HEK293 (cell line): ENCODE results near the gene SLC4A11.

Experiments
- CTCF ChIA-PET: fragments of 350-600 bp; formaldehyde crosslinking; extraction: SDS; loops from one replicate; lab custom pipeline; 2021; ENCODE audit warnings: antibody characterized with exemption; lab: Yijun Ruan, JAX
- POLR2A ChIA-PET: fragments of 300-600 bp; formaldehyde crosslinking; extraction: SDS; loops from one replicate; lab custom pipeline; 2020; ENCODE audit warnings: antibody characterized with exemption, inconsistent platforms; lab: Yijun Ruan, JAX
- H3K27ac ChIP-seq: fragments of 200-500 bp; sonication (Bioruptor generic); 2 replicates; pipeline ENCODE4 v1.5.1; 2014; ENCODE audit warnings: low read depth, low read length, control low read depth, inconsistent platforms; ENCODE audit errors: extremely low read depth
- H3K36me3 ChIP-seq, 2 experiments: fragments of 200-500 bp in 1 of 2; sonication (Bioruptor generic) in 1 of 2; 1 replicate in 1 of 2; 2 replicates in 1 of 2; pipeline ENCODE4 v1.5.1; 2014 to 2017; ENCODE audit warnings: inconsistent platforms in 2 of 2, low read length in 2 of 2; ENCODE audit not compliant: control insufficient read depth in 2 of 2, insufficient read depth in 1 of 2
- H3K4me1 ChIP-seq: fragments of 200-500 bp; sonication (Bioruptor generic); 2 replicates; pipeline ENCODE4 v1.5.1; 2014; ENCODE audit warnings: mild to moderate bottlenecking, low read length, inconsistent platforms; ENCODE audit not compliant: control insufficient read depth, insufficient read depth
- H3K4me3 ChIP-seq: 2 replicates; pipeline ENCODE4 v1.5.1; 2011; ENCODE audit warnings: low read depth, mild to moderate bottlenecking, control low read depth, low read length, moderate library complexity
- H3K9me3 ChIP-seq: fragments of 200-500 bp; sonication (Bioruptor generic); 2 replicates; pipeline ENCODE4 v1.5.1; 2014; ENCODE audit warnings: low read depth, low read length, inconsistent platforms; ENCODE audit not compliant: control insufficient read depth, insufficient read depth
- ELK4 ChIP-seq: IDR thresholded peaks from 2 replicates; pipeline ENCODE4 v1.6.1; 2011; ENCODE audit warnings: mild to moderate bottlenecking, low read depth, low read length, borderline replicate concordance
- GFI1B ChIP-seq: fragments of 450-650 bp; formaldehyde crosslinking; IDR thresholded peaks from 2 replicates; pipeline ENCODE4 v1.5.1; 2016; ENCODE audit warnings: missing biosample characterization, missing genetic modification characterization
- KLF9 ChIP-seq: fragments of 450-650 bp; formaldehyde crosslinking; IDR thresholded peaks from 2 replicates; pipeline ENCODE4 v1.5.1; 2016; ENCODE audit warnings: missing biosample characterization, missing genetic modification characterization, low read depth
- PRDM10 ChIP-seq: fragments of 450-650 bp; formaldehyde crosslinking; IDR thresholded peaks from 2 replicates; pipeline ENCODE4 v1.5.1; 2016; ENCODE audit warnings: missing biosample characterization, missing genetic modification characterization
- SP7 ChIP-seq: fragments of 450-650 bp; formaldehyde crosslinking; IDR thresholded peaks from 2 replicates; pipeline ENCODE4 v1.5.1; 2016; ENCODE audit warnings: missing biosample characterization, missing genetic modification characterization
- ZNF146 ChIP-seq: fragments of 450-650 bp; formaldehyde crosslinking; IDR thresholded peaks from 2 replicates; pipeline ENCODE4 v1.5.1; 2016; ENCODE audit warnings: missing biosample characterization, missing genetic modification characterization
- ZNF701 ChIP-seq: fragments of 450-650 bp; formaldehyde crosslinking; IDR thresholded peaks from 2 replicates; pipeline ENCODE4 v1.5.1; 2016; ENCODE audit warnings: missing biosample characterization, missing genetic modification characterization
- ZNF747 ChIP-seq: fragments of 450-650 bp; formaldehyde crosslinking; IDR thresholded peaks from 2 replicates; pipeline ENCODE4 v1.5.1; 2016; ENCODE audit warnings: missing biosample characterization, missing genetic modification characterization
- TF ChIP-seq, protein P1 (sequence below): fragments of 450-650 bp; formaldehyde crosslinking; IDR thresholded peaks from 2 replicates; pipeline ENCODE4 v1.5.1; 2017; ENCODE audit warnings: missing biosample characterization, missing genetic modification characterization
- TF ChIP-seq, protein P2 (sequence below): fragments of 450-650 bp; formaldehyde crosslinking; IDR thresholded peaks from 2 replicates; pipeline ENCODE4 v1.5.1; 2016; ENCODE audit warnings: missing biosample characterization, missing genetic modification characterization, borderline replicate concordance

Gene SLC4A11

GRCh38 chr20:3199976-3200755 is 38.8 kb downstream of the SLC4A11 start:
- ChIA-PET CTCF (interaction anchor here (0.7 to 1.0 kb wide), 4 partner anchors 14 to 161 kb away, joined by 3 to 6 read pairs (median 4); no protein-coding TSS in a partner anchor), POLR2A (interaction anchor here (1.6 kb wide), 1 partner anchor 15 kb away, joined by 4 read pairs; no protein-coding TSS in a partner anchor)
- Histone ChIP-seq H3K27ac (no peak overlapping the region), H3K4me1 (peaks cover 3% of the 10 kb centered on the region; the same call in 1 of the 2 replicates), H3K36me3 (peaks cover 61 to 65% of the 10 kb centered on the region in 2 experiments; a peak in 2 of 3 replicates), H3K9me3 (no peaks in the 10 kb centered on the region), H3K4me3 (no peak overlapping the region)
- TF ChIP-seq ZNF747 (tag by site-specific recombination) (no peak), ELK4 (no peak)
- TF ChIP-seq, protein P1, sequence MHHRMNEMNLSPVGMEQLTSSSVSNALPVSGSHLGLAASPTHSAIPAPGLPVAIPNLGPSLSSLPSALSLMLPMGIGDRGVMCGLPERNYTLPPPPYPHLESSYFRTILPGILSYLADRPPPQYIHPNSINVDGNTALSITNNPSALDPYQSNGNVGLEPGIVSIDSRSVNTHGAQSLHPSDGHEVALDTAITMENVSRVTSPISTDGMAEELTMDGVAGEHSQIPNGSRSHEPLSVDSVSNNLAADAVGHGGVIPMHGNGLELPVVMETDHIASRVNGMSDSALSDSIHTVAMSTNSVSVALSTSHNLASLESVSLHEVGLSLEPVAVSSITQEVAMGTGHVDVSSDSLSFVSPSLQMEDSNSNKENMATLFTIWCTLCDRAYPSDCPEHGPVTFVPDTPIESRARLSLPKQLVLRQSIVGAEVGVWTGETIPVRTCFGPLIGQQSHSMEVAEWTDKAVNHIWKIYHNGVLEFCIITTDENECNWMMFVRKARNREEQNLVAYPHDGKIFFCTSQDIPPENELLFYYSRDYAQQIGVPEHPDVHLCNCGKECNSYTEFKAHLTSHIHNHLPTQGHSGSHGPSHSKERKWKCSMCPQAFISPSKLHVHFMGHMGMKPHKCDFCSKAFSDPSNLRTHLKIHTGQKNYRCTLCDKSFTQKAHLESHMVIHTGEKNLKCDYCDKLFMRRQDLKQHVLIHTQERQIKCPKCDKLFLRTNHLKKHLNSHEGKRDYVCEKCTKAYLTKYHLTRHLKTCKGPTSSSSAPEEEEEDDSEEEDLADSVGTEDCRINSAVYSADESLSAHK: no peak

GRCh38 chr20:3199206-3199605 is 39.8 kb downstream of the SLC4A11 start:
- ChIA-PET POLR2A (interaction anchor here (1.6 kb wide), 1 partner anchor 14 kb away, joined by 4 read pairs; no protein-coding TSS in a partner anchor), CTCF (interaction anchor here (1.0 kb wide), 1 partner anchor 17 kb away, joined by 5 read pairs; no protein-coding TSS in a partner anchor)
- Histone ChIP-seq H3K4me1 (peaks cover 3% of the 10 kb centered on the region; the same call in 1 of the 2 replicates), H3K36me3 (peaks cover 66 to 74% of the 10 kb centered on the region in 2 experiments), H3K27ac (no peak overlapping the region), H3K9me3 (no peaks in the 10 kb centered on the region), H3K4me3 (no peak overlapping the region)
- TF ChIP-seq PRDM10 (tag by site-specific recombination) (no peak), GFI1B (no peak), ZNF146 (no peak), ZNF701 (tag by site-specific recombination) (no peak), SP7 (tag by site-specific recombination) (no peak), KLF9 (tag by site-specific recombination) (no peak)
- TF ChIP-seq, protein P2, sequence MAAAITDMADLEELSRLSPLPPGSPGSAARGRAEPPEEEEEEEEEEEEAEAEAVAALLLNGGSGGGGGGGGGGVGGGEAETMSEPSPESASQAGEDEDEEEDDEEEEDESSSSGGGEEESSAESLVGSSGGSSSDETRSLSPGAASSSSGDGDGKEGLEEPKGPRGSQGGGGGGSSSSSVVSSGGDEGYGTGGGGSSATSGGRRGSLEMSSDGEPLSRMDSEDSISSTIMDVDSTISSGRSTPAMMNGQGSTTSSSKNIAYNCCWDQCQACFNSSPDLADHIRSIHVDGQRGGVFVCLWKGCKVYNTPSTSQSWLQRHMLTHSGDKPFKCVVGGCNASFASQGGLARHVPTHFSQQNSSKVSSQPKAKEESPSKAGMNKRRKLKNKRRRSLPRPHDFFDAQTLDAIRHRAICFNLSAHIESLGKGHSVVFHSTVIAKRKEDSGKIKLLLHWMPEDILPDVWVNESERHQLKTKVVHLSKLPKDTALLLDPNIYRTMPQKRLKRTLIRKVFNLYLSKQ (tag by site-specific recombination): no peak
- TF ChIP-seq, all 188 proteins: peak for 0
